ENCODE results near the gene MGA.

Gene MGA

GRCh38 chr15:41810651-41811431 lies 150.6 kb downstream of the MGA start:
- H3K4me3 ChIP-seq (ENCODE audit: control insufficient read depth in 1 of 7, extremely low read depth in 1 of 7, insufficient read depth in 4 of 7, low read depth in 2 of 7, low read length in 6 of 7) = no peak overlapping the region
- no peaks in the 10 kb centered on the region for H3K9me3 ChIP-seq (ENCODE audit: control extremely low read depth in 1 of 5, control insufficient read depth in 4 of 5, insufficient read depth in 2 of 5, low read depth in 1 of 5, low read length in 4 of 5)
- H3K27ac ChIP-seq (ENCODE audit: insufficient read depth in 1 of 2, low read depth in 1 of 2, low read length in 2 of 2, poor library complexity in 1 of 2, severe bottlenecking in 2 of 2) = no peak overlapping the region
- no peaks in the 10 kb centered on the region for H3K27me3 ChIP-seq (replicated peaks in 2 of 5; ENCODE audit: control insufficient read depth in 4 of 5, insufficient read depth in 5 of 5, low read length in 4 of 5)
- H3K4me1 ChIP-seq (ENCODE audit: control extremely low read depth in 1 of 4, control insufficient read depth in 4 of 4, insufficient read depth in 4 of 4, low read length in 3 of 4) = peaks cover 0 to 38% (median 27%) of the 10 kb centered on the region in 4 experiments
- POLR2A ChIA-PET = interaction anchor here (0.6 to 3.9 kb wide), 6 partner anchors 16 to 64 kb away, joined by 3 to 24 read pairs (median 6); partner anchors contain the start of gene MAPKBP1
- CTCF ChIA-PET = interaction anchor here (0.5 to 6.7 kb wide), 29 partner anchors 10 to 1948 kb away, joined by 3 to 319 read pairs (median 5); partner anchors contain the start of gene MAPKBP1
- DNase-seq = peak in 1 of 3 donors; percentile 10
- peaks cover 2 to 40% (median 26%) of the 10 kb centered on the region in 4 experiments for H3K36me3 ChIP-seq (ENCODE audit: control insufficient read depth in 4 of 4, insufficient read depth in 4 of 4, low read length in 3 of 4)
- 100% methylated on average over 3 of the region's 5 CpGs for WGBS (ENCODE audit: insufficient coverage)

- no peaks in the 10 kb centered on the region for H3K9me3 ChIP-seq (ENCODE audit: control extremely low read depth in 1 of 5, control insufficient read depth in 4 of 5, insufficient read depth in 2 of 5, low read depth in 1 of 5, low read length in 4 of 5)
- ChIA-PET CTCF (interaction anchor here (0.8 to 6.7 kb wide), 30 partner anchors 8 to 346 kb away, joined by 3 to 319 read pairs (median 5); partner anchors contain the start of gene MAPKBP1), POLR2A (interaction anchor here (1.0 to 3.9 kb wide), 2 partner anchors 15 to 38 kb away, joined by 3 to 24 read pairs; partner anchors contain the start of gene MAPKBP1)
- H3K4me3 ChIP-seq (ENCODE audit: control insufficient read depth in 1 of 7, extremely low read depth in 1 of 7, insufficient read depth in 4 of 7, low read depth in 2 of 7, low read length in 6 of 7) = no peak overlapping the region
- DNase-seq = peak; percentile 81 to 86 (median 82)
- H3K36me3 ChIP-seq (ENCODE audit: control insufficient read depth in 4 of 4, insufficient read depth in 4 of 4, low read length in 3 of 4) = peaks cover 2 to 48% (median 29%) of the 10 kb centered on the region in 4 experiments
- no peaks in the 10 kb centered on the region for H3K27me3 ChIP-seq (replicated peaks in 2 of 5; ENCODE audit: control insufficient read depth in 4 of 5, insufficient read depth in 5 of 5, low read length in 4 of 5)
- no peak overlapping the region for H3K27ac ChIP-seq (ENCODE audit: insufficient read depth in 1 of 2, low read depth in 1 of 2, low read length in 2 of 2, poor library complexity in 1 of 2, severe bottlenecking in 2 of 2)
- WGBS (ENCODE audit: insufficient coverage) = 39% methylated on average over 10 of the region's 18 CpGs
- H3K4me1 ChIP-seq (ENCODE audit: control extremely low read depth in 1 of 4, control insufficient read depth in 4 of 4, insufficient read depth in 4 of 4, low read length in 3 of 4) = peaks cover 0 to 30% (median 24%) of the 10 kb centered on the region in 4 experiments
These were observed 151.4 kb downstream of the MGA start for GRCh38 chr15:41811432-41812195.

- WGBS (ENCODE audit: insufficient coverage) = 96% methylated on average over 10 of the region's 11 CpGs
- Histone ChIP-seq H3K4me1 (ENCODE audit: control extremely low read depth in 1 of 4, control insufficient read depth in 4 of 4, insufficient read depth in 4 of 4, low read length in 3 of 4) (peaks cover 0 to 29% (median 24%) of the 10 kb centered on the region in 4 experiments), H3K36me3 (ENCODE audit: control insufficient read depth in 4 of 4, insufficient read depth in 4 of 4, low read length in 3 of 4) (peaks cover 4 to 61% (median 38%) of the 10 kb centered on the region in 4 experiments), H3K27me3 (replicated peaks in 2 of 5; ENCODE audit: control insufficient read depth in 4 of 5, insufficient read depth in 5 of 5, low read length in 4 of 5) (no peaks in the 10 kb centered on the region), H3K4me3 (ENCODE audit: control insufficient read depth in 1 of 7, extremely low read depth in 1 of 7, insufficient read depth in 4 of 7, low read depth in 2 of 7, low read length in 6 of 7) (no peak overlapping the region), H3K27ac (ENCODE audit: insufficient read depth in 1 of 2, low read depth in 1 of 2, low read length in 2 of 2, poor library complexity in 1 of 2, severe bottlenecking in 2 of 2) (no peak overlapping the region), H3K9me3 (ENCODE audit: control extremely low read depth in 1 of 5, control insufficient read depth in 4 of 5, insufficient read depth in 2 of 5, low read depth in 1 of 5, low read length in 4 of 5) (no peaks in the 10 kb centered on the region)
- DNase-seq = no peak
- ChIA-PET POLR2A (no interaction called here), CTCF (interaction anchor here (0.9 to 6.7 kb wide), 14 partner anchors 10 to 348 kb away, joined by 3 to 319 read pairs (median 20); partner anchors contain the start of gene MAPKBP1)
These were observed 152.7 kb downstream of the MGA start for GRCh38 chr15:41812820-41813375.

GRCh38 chr15:41813426-41813825 lies 153.2 kb downstream of the MGA start:
- WGBS (ENCODE audit: insufficient coverage) = 94% methylated on average over 6 of the region's 8 CpGs
- Histone ChIP-seq H3K36me3 (ENCODE audit: control insufficient read depth in 4 of 4, insufficient read depth in 4 of 4, low read length in 3 of 4) (peaks cover 9 to 66% (median 43%) of the 10 kb centered on the region in 4 experiments), H3K4me1 (ENCODE audit: control extremely low read depth in 1 of 4, control insufficient read depth in 4 of 4, insufficient read depth in 4 of 4, low read length in 3 of 4) (peaks cover 0 to 29% (median 24%) of the 10 kb centered on the region in 4 experiments), H3K27ac (ENCODE audit: insufficient read depth in 1 of 2, low read depth in 1 of 2, low read length in 2 of 2, poor library complexity in 1 of 2, severe bottlenecking in 2 of 2) (no peak overlapping the region), H3K27me3 (replicated peaks in 2 of 5; ENCODE audit: control insufficient read depth in 4 of 5, insufficient read depth in 5 of 5, low read length in 4 of 5) (no peaks in the 10 kb centered on the region), H3K4me3 (ENCODE audit: control insufficient read depth in 1 of 7, extremely low read depth in 1 of 7, insufficient read depth in 4 of 7, low read depth in 2 of 7, low read length in 6 of 7) (no peak overlapping the region), H3K9me3 (ENCODE audit: control extremely low read depth in 1 of 5, control insufficient read depth in 4 of 5, insufficient read depth in 2 of 5, low read depth in 1 of 5, low read length in 4 of 5) (no peaks in the 10 kb centered on the region)
- no peak for DNase-seq
- CTCF ChIA-PET = interaction anchor here (0.9 to 6.7 kb wide), 13 partner anchors 9 to 209 kb away, joined by 3 to 319 read pairs (median 22); partner anchors contain the start of gene MAPKBP1
- POLR2A ChIA-PET = no interaction called here

GRCh38 chr15:41814534-41814933 lies 154.3 kb downstream of the MGA start:
- WGBS (ENCODE audit: insufficient coverage) = 100% methylated on average over 3 of the region's 5 CpGs
- POLR2A ChIA-PET = no interaction called here
- H3K27me3 ChIP-seq (replicated peaks in 2 of 5; ENCODE audit: control insufficient read depth in 4 of 5, insufficient read depth in 5 of 5, low read length in 4 of 5) = no peaks in the 10 kb centered on the region
- no peaks in the 10 kb centered on the region for H3K9me3 ChIP-seq (ENCODE audit: control extremely low read depth in 1 of 5, control insufficient read depth in 4 of 5, insufficient read depth in 2 of 5, low read depth in 1 of 5, low read length in 4 of 5)
- H3K4me1 ChIP-seq (ENCODE audit: control extremely low read depth in 1 of 4, control insufficient read depth in 4 of 4, insufficient read depth in 4 of 4, low read length in 3 of 4) = peaks cover 0 to 22% (median 17%) of the 10 kb centered on the region in 4 experiments
- DNase-seq = no peak
- no peak overlapping the region for H3K27ac ChIP-seq (ENCODE audit: insufficient read depth in 1 of 2, low read depth in 1 of 2, low read length in 2 of 2, poor library complexity in 1 of 2, severe bottlenecking in 2 of 2)
- H3K36me3 ChIP-seq (ENCODE audit: control insufficient read depth in 4 of 4, insufficient read depth in 4 of 4, low read length in 3 of 4) = peaks cover 9 to 77% (median 51%) of the 10 kb centered on the region in 4 experiments
- H3K4me3 ChIP-seq (ENCODE audit: control insufficient read depth in 1 of 7, extremely low read depth in 1 of 7, insufficient read depth in 4 of 7, low read depth in 2 of 7, low read length in 6 of 7) = no peak overlapping the region
- CTCF ChIA-PET = interaction anchor here (1.0 to 6.7 kb wide), 4 partner anchors 38 to 119 kb away, joined by 3 to 319 read pairs (median 27); partner anchors contain the start of gene MAPKBP1

GRCh38 chr15:41816788-41817187 lies 156.6 kb downstream of the MGA start:
- DNase-seq = no peak
- 95% methylated on average over 9 of the region's 9 CpGs for WGBS (ENCODE audit: insufficient coverage)
- Histone ChIP-seq H3K4me3 (ENCODE audit: control insufficient read depth in 1 of 7, extremely low read depth in 1 of 7, insufficient read depth in 4 of 7, low read depth in 2 of 7, low read length in 6 of 7) (no peak overlapping the region), H3K27me3 (replicated peaks in 2 of 5; ENCODE audit: control insufficient read depth in 4 of 5, insufficient read depth in 5 of 5, low read length in 4 of 5) (no peaks in the 10 kb centered on the region), H3K9me3 (ENCODE audit: control extremely low read depth in 1 of 5, control insufficient read depth in 4 of 5, insufficient read depth in 2 of 5, low read depth in 1 of 5, low read length in 4 of 5) (no peaks in the 10 kb centered on the region), H3K36me3 (ENCODE audit: control insufficient read depth in 4 of 4, insufficient read depth in 4 of 4, low read length in 3 of 4) (peaks cover 11 to 99% (median 65%) of the 10 kb centered on the region in 4 experiments), H3K27ac (ENCODE audit: insufficient read depth in 1 of 2, low read depth in 1 of 2, low read length in 2 of 2, poor library complexity in 1 of 2, severe bottlenecking in 2 of 2) (no peak overlapping the region), H3K4me1 (ENCODE audit: control extremely low read depth in 1 of 4, control insufficient read depth in 4 of 4, insufficient read depth in 4 of 4, low read length in 3 of 4) (peaks cover 0 to under 1% (median 0%) of the 10 kb centered on the region in 4 experiments)
- ChIA-PET POLR2A (no interaction called here), CTCF (interaction anchor here (0.6 to 2.4 kb wide), 6 partner anchors 10 to 88 kb away, joined by 3 to 11 read pairs (median 4); partner anchors contain the start of gene MAPKBP1)
